ENCODE results near the gene KIAA0319L.

The KIAA0319L gene

GRCh38 chr1:35574125-35574654, 17.0 kb upstream of the KIAA0319L start:
- TF ChIP-seq CTCF (conservative IDR thresholded peaks at IDR 0.05; ENCODE audit: low read depth, low read length), result no peak
- H3K4me3 ChIP-seq (ENCODE audit: low read depth, low read length), result no peak overlapping the region
- no peak for DNase-seq (ENCODE audit: low read depth)

GRCh38 chr1:35573198-35574124, 16.3 kb upstream of the KIAA0319L start, which contains the start of gene TFAP2E:
Gene TFAP2E, plus strand, starts transcription at chr1:35573314. Its CDS starts 264 bp downstream, at chr1:35573578.
- DNase-seq (ENCODE audit: low read depth), result no peak
- H3K4me3 ChIP-seq (ENCODE audit: low read depth, low read length), result peak within 1 kb of the TSS; percentile 60
- TF ChIP-seq CTCF (conservative IDR thresholded peaks at IDR 0.05; ENCODE audit: low read depth, low read length), result no peak

GRCh38 chr1:35572296-35572695, 15.1 kb upstream of the KIAA0319L start:
- DNase-seq (ENCODE audit: low read depth), result no peak
- no peak overlapping the region for H3K4me3 ChIP-seq (ENCODE audit: low read depth, low read length)
- TF ChIP-seq CTCF (conservative IDR thresholded peaks at IDR 0.05; ENCODE audit: low read depth, low read length), result no peak

- DNase-seq (ENCODE audit: low read depth), result no peak
- TF ChIP-seq CTCF (conservative IDR thresholded peaks at IDR 0.05; ENCODE audit: low read depth, low read length), result no peak
- no peak overlapping the region for H3K4me3 ChIP-seq (ENCODE audit: low read depth, low read length)
Observed at GRCh38 chr1:35571263-35571662, 14.1 kb upstream of the KIAA0319L start.

GRCh38 chr1:35570589-35571137, 13.5 kb upstream of the KIAA0319L start:
- DNase-seq (ENCODE audit: low read depth), result no peak
- no peak overlapping the region for H3K4me3 ChIP-seq (ENCODE audit: low read depth, low read length)
- TF ChIP-seq CTCF (conservative IDR thresholded peaks at IDR 0.05; ENCODE audit: low read depth, low read length), result no peak

GRCh38 chr1:35569936-35570335, 12.7 kb upstream of the KIAA0319L start:
- DNase-seq (ENCODE audit: low read depth), result no peak
- no peak overlapping the region for H3K4me3 ChIP-seq (ENCODE audit: low read depth, low read length)
- no peak for TF ChIP-seq CTCF (conservative IDR thresholded peaks at IDR 0.05; ENCODE audit: low read depth, low read length)

All from choroid plexus epithelial cell (primary cell).